ENCODE data around the gene FIGLA.

- TF ChIP-seq CTCF (IDR thresholded peaks at IDR 0.05; ENCODE audit: poor library complexity) (no peak), EZH2 (IDR thresholded peaks at IDR 0.05; ENCODE audit: borderline replicate concordance) (no peak)
These were observed 15.6 kb upstream of the FIGLA start for GRCh38 chr2:70806013-70806412.
